Measurements from ENCODE around the gene DMP1.

Gene DMP1

GRCh38 chr4:87649980-87650379, at the start of gene DMP1:
TSS of gene DMP1 (plus strand) at chr4:87650280. CDS start at chr4:87656493, 6,213 bp downstream.
- 0 out of 2 replicates have a peak within 1 kb of the TSS, but pooled peaks have one; percentile 10 for H3K4me2 ChIP-seq (ENCODE audit: low read depth, low read length)
- no peak within 1 kb of the TSS for H3K9ac ChIP-seq (ENCODE audit: low read length)
- no peak within 1 kb of the TSS for H3K27ac ChIP-seq (ENCODE audit: low read length)
- no peaks in the 10 kb centered on the region for H3K9me3 ChIP-seq (replicated peaks; ENCODE audit: insufficient read depth, low read length)
- TF ChIP-seq EZH2phosphoT487 (IDR thresholded peaks at IDR 0.05; ENCODE audit: low read length) = no peak
- TF ChIP-seq CTCF (IDR thresholded peaks at IDR 0.05; ENCODE audit: low read length) = no peak
- TF ChIP-seq EZH2 (optimal IDR thresholded peaks at IDR 0.05; ENCODE audit: low read depth, low read length) = no peak
- no peaks in the 10 kb centered on the region for H3K9me2 ChIP-seq (replicated peaks; ENCODE audit: insufficient read depth, low read length)
- peaks cover 11% of the 10 kb centered on the region; the same call in 1 of the 2 replicates for H3K4me1 ChIP-seq (ENCODE audit: low read length)
- H3K4me3 ChIP-seq (ENCODE audit: low read length) = no peak within 1 kb of the TSS
- no peaks in the 10 kb centered on the region for H4K20me1 ChIP-seq (ENCODE audit: insufficient read depth, low read length)
- no peaks in the 10 kb centered on the region for H3F3A ChIP-seq (ENCODE audit: insufficient read depth, low read length)
- no peaks in the 10 kb centered on the region for H3K27me3 ChIP-seq (replicated peaks; ENCODE audit: insufficient read depth, low read length)
- H2AFZ ChIP-seq (ENCODE audit: low read length) = no peak within 1 kb of the TSS
- no peaks in the 10 kb centered on the region for H3K36me3 ChIP-seq (replicated peaks; ENCODE audit: insufficient read depth, low read length)
- no peaks in the 10 kb centered on the region for H3K79me2 ChIP-seq (ENCODE audit: low read length)
- no peak for DNase-seq

GRCh38 chr4:87601361-87601760, 48.7 kb upstream of the DMP1 start:
- Histone ChIP-seq H3K27me3 (replicated peaks; ENCODE audit: insufficient read depth, low read length) (no peaks in the 10 kb centered on the region), H3K27ac (ENCODE audit: low read length) (no peak overlapping the region), H3K4me2 (ENCODE audit: low read depth, low read length) (no peak overlapping the region)

GRCh38 chr4:87608229-87608628, 41.9 kb upstream of the DMP1 start, which contains the start of gene DSPP:
TSS of gene DSPP (plus strand) at chr4:87608529. CDS start at chr4:87610909, 2,380 bp downstream.
- no peaks in the 10 kb centered on the region for H3K9me3 ChIP-seq (replicated peaks; ENCODE audit: insufficient read depth, low read length)
- H3K4me3 ChIP-seq (ENCODE audit: low read length) = no peak within 1 kb of the TSS
- H3K9me2 ChIP-seq (replicated peaks; ENCODE audit: insufficient read depth, low read length) = no peaks in the 10 kb centered on the region
- no peaks in the 10 kb centered on the region for H3K4me1 ChIP-seq (ENCODE audit: low read length)
- no peaks in the 10 kb centered on the region for H3F3A ChIP-seq (ENCODE audit: insufficient read depth, low read length)
- no peak within 1 kb of the TSS for H3K9ac ChIP-seq (ENCODE audit: low read length)
- H3K4me2 ChIP-seq (ENCODE audit: low read depth, low read length) = no peak within 1 kb of the TSS
- no peak for TF ChIP-seq CTCF (IDR thresholded peaks at IDR 0.05; ENCODE audit: low read length)
- no peak for TF ChIP-seq EZH2 (optimal IDR thresholded peaks at IDR 0.05; ENCODE audit: low read depth, low read length)
- TF ChIP-seq EZH2phosphoT487 (IDR thresholded peaks at IDR 0.05; ENCODE audit: low read length) = no peak
- no peak within 1 kb of the TSS for H3K27ac ChIP-seq (ENCODE audit: low read length)
- no peaks in the 10 kb centered on the region for H4K20me1 ChIP-seq (ENCODE audit: insufficient read depth, low read length)
- no peak for DNase-seq
- H3K36me3 ChIP-seq (replicated peaks; ENCODE audit: insufficient read depth, low read length) = no peaks in the 10 kb centered on the region
- H2AFZ ChIP-seq (ENCODE audit: low read length) = no peak within 1 kb of the TSS
- no peaks in the 10 kb centered on the region for H3K27me3 ChIP-seq (replicated peaks; ENCODE audit: insufficient read depth, low read length)
- no peaks in the 10 kb centered on the region for H3K79me2 ChIP-seq (ENCODE audit: low read length)

More at GRCh38 chr4:87601361-87601760, 48.7 kb upstream of the DMP1 start:
- Histone ChIP-seq H3K4me3 (ENCODE audit: low read length) (no peak overlapping the region), H3K9ac (ENCODE audit: low read length) (no peak overlapping the region), H3K9me3 (replicated peaks; ENCODE audit: insufficient read depth, low read length) (no peaks in the 10 kb centered on the region), H3F3A (ENCODE audit: insufficient read depth, low read length) (no peaks in the 10 kb centered on the region), H3K9me2 (replicated peaks; ENCODE audit: insufficient read depth, low read length) (no peaks in the 10 kb centered on the region), H3K4me1 (ENCODE audit: low read length) (no peaks in the 10 kb centered on the region), H3K36me3 (replicated peaks; ENCODE audit: insufficient read depth, low read length) (no peaks in the 10 kb centered on the region), H4K20me1 (ENCODE audit: insufficient read depth, low read length) (no peaks in the 10 kb centered on the region), H2AFZ (ENCODE audit: low read length) (no peak overlapping the region), H3K79me2 (ENCODE audit: low read length) (no peaks in the 10 kb centered on the region)
- TF ChIP-seq EZH2phosphoT487 (IDR thresholded peaks at IDR 0.05; ENCODE audit: low read length) (no peak), EZH2 (optimal IDR thresholded peaks at IDR 0.05; ENCODE audit: low read depth, low read length) (no peak), CTCF (IDR thresholded peaks at IDR 0.05; ENCODE audit: low read length) (no peak)
- no peak for DNase-seq
